ENCODE data around the gene PRKCI. TPM values are rescaled to one million over a fixed set of nuclear protein-coding genes. Genes with fewer than 3 reads are reported as not detected.
"Not testable (repeated sequence)": the region's sequence is repeated elsewhere in the genome, so short reads cannot be mapped to it uniquely, and the experiment has no call there.

PRKCI gene
- total and polyA plus RNA-seq, 4 donors: 3.2 to 12.7 (median 8.7) TPM

- no peak overlapping the region for H3K4me3 ChIP-seq (ENCODE audit: low read depth in 1 of 3, low read length in 3 of 3)
- no peaks in the 10 kb centered on the region for H3K27me3 ChIP-seq (ENCODE audit: control insufficient read depth in 4 of 4, insufficient read depth in 4 of 4, low read length in 3 of 4)
- TF ChIP-seq ATF3 (IDR thresholded peaks at IDR 0.05) (no peak), MAX (IDR thresholded peaks at IDR 0.05) (no peak), HNF4G (IDR thresholded peaks at IDR 0.05) (no peak), HNF4A (conservative IDR thresholded peaks at IDR 0.05) (no peak), YY1 (IDR thresholded peaks at IDR 0.05) (no peak), FOXA1 (IDR thresholded peaks at IDR 0.05) (no peak), FOXA2 (IDR thresholded peaks at IDR 0.05) (no peak), SP1 (IDR thresholded peaks at IDR 0.05) (no peak), RXRA (IDR thresholded peaks at IDR 0.05) (no peak), RAD21 (IDR thresholded peaks at IDR 0.05) (no peak)
- TF ChIP-seq, protein P1, sequence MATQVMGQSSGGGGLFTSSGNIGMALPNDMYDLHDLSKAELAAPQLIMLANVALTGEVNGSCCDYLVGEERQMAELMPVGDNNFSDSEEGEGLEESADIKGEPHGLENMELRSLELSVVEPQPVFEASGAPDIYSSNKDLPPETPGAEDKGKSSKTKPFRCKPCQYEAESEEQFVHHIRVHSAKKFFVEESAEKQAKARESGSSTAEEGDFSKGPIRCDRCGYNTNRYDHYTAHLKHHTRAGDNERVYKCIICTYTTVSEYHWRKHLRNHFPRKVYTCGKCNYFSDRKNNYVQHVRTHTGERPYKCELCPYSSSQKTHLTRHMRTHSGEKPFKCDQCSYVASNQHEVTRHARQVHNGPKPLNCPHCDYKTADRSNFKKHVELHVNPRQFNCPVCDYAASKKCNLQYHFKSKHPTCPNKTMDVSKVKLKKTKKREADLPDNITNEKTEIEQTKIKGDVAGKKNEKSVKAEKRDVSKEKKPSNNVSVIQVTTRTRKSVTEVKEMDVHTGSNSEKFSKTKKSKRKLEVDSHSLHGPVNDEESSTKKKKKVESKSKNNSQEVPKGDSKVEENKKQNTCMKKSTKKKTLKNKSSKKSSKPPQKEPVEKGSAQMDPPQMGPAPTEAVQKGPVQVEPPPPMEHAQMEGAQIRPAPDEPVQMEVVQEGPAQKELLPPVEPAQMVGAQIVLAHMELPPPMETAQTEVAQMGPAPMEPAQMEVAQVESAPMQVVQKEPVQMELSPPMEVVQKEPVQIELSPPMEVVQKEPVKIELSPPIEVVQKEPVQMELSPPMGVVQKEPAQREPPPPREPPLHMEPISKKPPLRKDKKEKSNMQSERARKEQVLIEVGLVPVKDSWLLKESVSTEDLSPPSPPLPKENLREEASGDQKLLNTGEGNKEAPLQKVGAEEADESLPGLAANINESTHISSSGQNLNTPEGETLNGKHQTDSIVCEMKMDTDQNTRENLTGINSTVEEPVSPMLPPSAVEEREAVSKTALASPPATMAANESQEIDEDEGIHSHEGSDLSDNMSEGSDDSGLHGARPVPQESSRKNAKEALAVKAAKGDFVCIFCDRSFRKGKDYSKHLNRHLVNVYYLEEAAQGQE (IDR thresholded peaks at IDR 0.05): no peak
- H3K9me3 ChIP-seq (ENCODE audit: control insufficient read depth in 4 of 4, low read length in 3 of 4): no peaks in the 10 kb centered on the region
- H3K27ac ChIP-seq (ENCODE audit: low read depth in 1 of 2, low read length in 2 of 2): no peak overlapping the region
- H3K9ac ChIP-seq (ENCODE audit: low read depth in 1 of 2, low read length in 2 of 2): no peak overlapping the region
- no peak for DNase-seq (ENCODE audit: low spot score)
- no peaks in the 10 kb centered on the region for H3K36me3 ChIP-seq (ENCODE audit: control insufficient read depth in 4 of 4, insufficient read depth in 3 of 4, low read depth in 1 of 4, low read length in 3 of 4)
- 97% methylated on average over 24 of the region's 24 CpGs for WGBS
- peaks cover 0 to 9% (median 4%) of the 10 kb centered on the region in 4 donors for H3K4me1 ChIP-seq (ENCODE audit: control insufficient read depth in 4 of 4, insufficient read depth in 4 of 4, low read length in 3 of 4)
These were observed 105.0 kb downstream of the PRKCI start for GRCh38 chr3:170327040-170327808.

DNA sequence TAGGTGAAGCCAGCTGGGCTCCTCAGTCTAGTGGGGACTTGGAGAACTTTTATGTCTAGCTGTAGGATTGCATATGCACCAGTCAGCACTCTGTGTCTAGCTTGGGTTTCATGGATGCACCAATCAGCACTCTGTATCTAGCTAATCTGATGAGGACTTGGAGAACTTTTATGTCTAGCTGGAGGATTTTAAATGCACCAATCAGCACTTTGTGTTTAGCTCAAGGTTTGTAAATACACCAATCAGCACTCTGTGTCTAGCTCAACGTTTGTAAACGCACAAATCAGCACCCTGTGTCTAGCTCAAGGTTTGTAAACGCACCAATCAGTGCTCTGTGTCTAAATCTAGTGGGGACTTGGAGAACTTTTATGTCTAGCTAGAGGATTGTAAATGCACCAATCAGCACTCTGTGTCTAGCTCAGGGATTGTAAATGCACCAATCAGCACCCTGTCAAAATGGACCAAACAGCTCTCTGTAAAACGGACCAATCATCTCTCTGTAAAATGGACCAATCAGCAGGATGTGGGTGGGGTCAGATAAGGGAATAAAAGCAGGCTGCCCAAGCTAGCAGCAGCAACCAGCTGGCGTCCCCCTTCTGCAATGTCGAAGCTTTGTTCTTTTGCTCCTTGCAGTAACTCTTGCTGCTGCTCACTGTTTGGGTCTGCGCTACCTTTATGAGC lies 105.8 kb downstream of the PRKCI start:
- not testable (repeated sequence) for H3K9ac ChIP-seq (ENCODE audit: low read depth in 1 of 2, low read length in 2 of 2); H3K4me3 ChIP-seq (ENCODE audit: low read depth in 1 of 3, low read length in 3 of 3); H3K27me3 ChIP-seq (ENCODE audit: control insufficient read depth in 4 of 4, insufficient read depth in 4 of 4, low read length in 3 of 4); H3K4me1 ChIP-seq (ENCODE audit: control insufficient read depth in 4 of 4, insufficient read depth in 4 of 4, low read length in 3 of 4); H3K9me3 ChIP-seq (ENCODE audit: control insufficient read depth in 4 of 4, low read length in 3 of 4); DNase-seq (ENCODE audit: low spot score); H3K36me3 ChIP-seq (ENCODE audit: control insufficient read depth in 4 of 4, insufficient read depth in 3 of 4, low read depth in 1 of 4, low read length in 3 of 4); H3K27ac ChIP-seq (ENCODE audit: low read depth in 1 of 2, low read length in 2 of 2)
- WGBS: 97% methylated on average over 7 of the region's 7 CpGs

GRCh38 chr3:170330366-170330765 lies 108.1 kb downstream of the PRKCI start:
- no peak for TF ChIP-seq GABPA (IDR thresholded peaks at IDR 0.05 in 1 of 2, conservative IDR thresholded peaks at IDR 0.05 in 1 of 2)
- peak in 1 of 2 donors; percentile 9 for TF ChIP-seq JUND (IDR thresholded peaks at IDR 0.05)
- WGBS: 74% methylated on average over 5 of the region's 5 CpGs
- Histone ChIP-seq H3K4me3 (ENCODE audit: low read depth in 1 of 3, low read length in 3 of 3) (no peak overlapping the region), H3K36me3 (ENCODE audit: control insufficient read depth in 4 of 4, insufficient read depth in 3 of 4, low read depth in 1 of 4, low read length in 3 of 4) (no peaks in the 10 kb centered on the region), H3K9me3 (ENCODE audit: control insufficient read depth in 4 of 4, low read length in 3 of 4) (no peaks in the 10 kb centered on the region), H3K9ac (ENCODE audit: low read depth in 1 of 2, low read length in 2 of 2) (no peak overlapping the region), H3K4me1 (ENCODE audit: control insufficient read depth in 4 of 4, insufficient read depth in 4 of 4, low read length in 3 of 4) (peaks cover 0 to 12% (median 5%) of the 10 kb centered on the region in 4 donors), H3K27me3 (ENCODE audit: control insufficient read depth in 4 of 4, insufficient read depth in 4 of 4, low read length in 3 of 4) (no peaks in the 10 kb centered on the region), H3K27ac (ENCODE audit: low read depth in 1 of 2, low read length in 2 of 2) (peak overlapping the region in 1 of 2 donors; percentile 46)
- DNase-seq (ENCODE audit: low spot score): no peak
